Measurements from ENCODE around the gene ZFHX3. TPM values are rescaled to one million over a fixed set of nuclear protein-coding genes. Genes with fewer than 3 reads are reported as not detected.

Gene ZFHX3
- total RNA-seq, 4 donors from 2014 or later: 9.1 to 34.0 (median 12.0) TPM

GRCh38 chr16:73027685-73028111 is 20.2 kb downstream of the ZFHX3 start:
- intact Hi-C loops (cut with DNase I; ENCODE audit: low total_unique reads): no loop called here
- TF ChIP-seq CTCF (IDR thresholded peaks at IDR 0.05): no peak
- no peak for TF ChIP-seq POLR2A (IDR thresholded peaks at IDR 0.05)
- no peak overlapping the region for H3K4me3 ChIP-seq
- H3K27me3 ChIP-seq: no peaks in the 10 kb centered on the region
- H3K27ac ChIP-seq: peak overlapping the region in 1 of 2 donors; percentile 46
- H3K9me3 ChIP-seq: no peaks in the 10 kb centered on the region
- DNase-seq: no peak
- no peaks in the 10 kb centered on the region for H3K36me3 ChIP-seq
- H3K4me1 ChIP-seq: no peaks in the 10 kb centered on the region

GRCh38 chr16:73026754-73027684 is 20.9 kb downstream of the ZFHX3 start:
- H3K36me3 ChIP-seq: no peaks in the 10 kb centered on the region
- DNase-seq: no peak
- intact Hi-C loops (cut with DNase I; ENCODE audit: low total_unique reads): no loop called here
- H3K4me3 ChIP-seq: no peak overlapping the region
- TF ChIP-seq POLR2A (IDR thresholded peaks at IDR 0.05): no peak
- no peak for TF ChIP-seq CTCF (IDR thresholded peaks at IDR 0.05)
- H3K9me3 ChIP-seq: no peaks in the 10 kb centered on the region
- H3K4me1 ChIP-seq: no peaks in the 10 kb centered on the region
- H3K27ac ChIP-seq: no peak overlapping the region
- no peaks in the 10 kb centered on the region for H3K27me3 ChIP-seq

GRCh38 chr16:73025856-73026210 is 22.1 kb downstream of the ZFHX3 start:
- H3K36me3 ChIP-seq: no peaks in the 10 kb centered on the region
- no peaks in the 10 kb centered on the region for H3K27me3 ChIP-seq
- DNase-seq: no peak
- H3K4me1 ChIP-seq: no peaks in the 10 kb centered on the region
- intact Hi-C loops (cut with DNase I; ENCODE audit: low total_unique reads): no loop called here
- H3K4me3 ChIP-seq: no peak overlapping the region
- peak overlapping the region; percentile 48 to 54 for H3K27ac ChIP-seq
- TF ChIP-seq CTCF (IDR thresholded peaks at IDR 0.05): no peak
- no peak for TF ChIP-seq POLR2A (IDR thresholded peaks at IDR 0.05)
- H3K9me3 ChIP-seq: no peaks in the 10 kb centered on the region

- peak in 1 of 2 donors; percentile 64 for DNase-seq
- Histone ChIP-seq H3K4me1 (no peaks in the 10 kb centered on the region), H3K36me3 (no peaks in the 10 kb centered on the region), H3K9me3 (no peaks in the 10 kb centered on the region), H3K4me3 (no peak overlapping the region), H3K27me3 (no peaks in the 10 kb centered on the region), H3K27ac (peak overlapping the region; percentile 48 to 54)
- TF ChIP-seq POLR2A (IDR thresholded peaks at IDR 0.05) (no peak), CTCF (IDR thresholded peaks at IDR 0.05) (no peak)
- intact Hi-C loops (cut with DNase I; ENCODE audit: low total_unique reads): no loop called here
Observed at GRCh38 chr16:73025151-73025855, 22.6 kb downstream of the ZFHX3 start.

GRCh38 chr16:73024571-73025105 is 23.3 kb downstream of the ZFHX3 start:
- no peak overlapping the region for H3K4me3 ChIP-seq
- TF ChIP-seq POLR2A (IDR thresholded peaks at IDR 0.05): no peak
- no peak for TF ChIP-seq CTCF (IDR thresholded peaks at IDR 0.05)
- H3K36me3 ChIP-seq: no peaks in the 10 kb centered on the region
- peak overlapping the region in 1 of 2 donors; percentile 48 for H3K27ac ChIP-seq
- H3K9me3 ChIP-seq: no peaks in the 10 kb centered on the region
- no peak for DNase-seq
- no peaks in the 10 kb centered on the region for H3K4me1 ChIP-seq
- intact Hi-C loops (cut with DNase I; ENCODE audit: low total_unique reads): no loop called here
- H3K27me3 ChIP-seq: no peaks in the 10 kb centered on the region

Data from uterus (tissue), 4 donors.